ENCODE results near the gene COBL.

DNA sequence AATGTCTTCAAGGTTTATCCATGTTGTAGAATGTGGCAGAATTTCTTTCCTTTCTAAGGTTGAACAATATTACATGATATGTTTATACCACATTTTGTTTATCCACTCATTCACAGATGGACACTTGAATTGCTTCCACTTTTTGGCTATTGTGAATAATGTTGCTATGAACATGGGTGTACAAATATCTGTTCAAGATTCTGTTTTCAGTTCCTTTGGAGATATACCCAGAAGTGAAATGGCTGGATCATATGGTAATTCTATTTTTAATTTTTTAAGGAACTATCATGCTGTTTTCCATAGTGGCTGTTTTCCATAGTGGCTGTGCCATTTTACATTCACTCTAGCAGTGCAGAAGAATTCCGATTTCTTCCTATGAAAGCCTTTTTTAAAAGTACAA, 339.2 kb downstream of the COBL start:
- TF ChIP-seq, protein P1, sequence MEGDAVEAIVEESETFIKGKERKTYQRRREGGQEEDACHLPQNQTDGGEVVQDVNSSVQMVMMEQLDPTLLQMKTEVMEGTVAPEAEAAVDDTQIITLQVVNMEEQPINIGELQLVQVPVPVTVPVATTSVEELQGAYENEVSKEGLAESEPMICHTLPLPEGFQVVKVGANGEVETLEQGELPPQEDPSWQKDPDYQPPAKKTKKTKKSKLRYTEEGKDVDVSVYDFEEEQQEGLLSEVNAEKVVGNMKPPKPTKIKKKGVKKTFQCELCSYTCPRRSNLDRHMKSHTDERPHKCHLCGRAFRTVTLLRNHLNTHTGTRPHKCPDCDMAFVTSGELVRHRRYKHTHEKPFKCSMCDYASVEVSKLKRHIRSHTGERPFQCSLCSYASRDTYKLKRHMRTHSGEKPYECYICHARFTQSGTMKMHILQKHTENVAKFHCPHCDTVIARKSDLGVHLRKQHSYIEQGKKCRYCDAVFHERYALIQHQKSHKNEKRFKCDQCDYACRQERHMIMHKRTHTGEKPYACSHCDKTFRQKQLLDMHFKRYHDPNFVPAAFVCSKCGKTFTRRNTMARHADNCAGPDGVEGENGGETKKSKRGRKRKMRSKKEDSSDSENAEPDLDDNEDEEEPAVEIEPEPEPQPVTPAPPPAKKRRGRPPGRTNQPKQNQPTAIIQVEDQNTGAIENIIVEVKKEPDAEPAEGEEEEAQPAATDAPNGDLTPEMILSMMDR (conservative IDR thresholded peaks at IDR 0.05; ENCODE audit: low read depth, low read length), result no peak
- TF ChIP-seq EZH2 (IDR thresholded peaks at IDR 0.05; ENCODE audit: low read length, unreplicated experiment) (no peak), EZH2phosphoT487 (IDR thresholded peaks at IDR 0.05; ENCODE audit: borderline replicate concordance, low read length) (no peak)

Measured in PC-3 (cell line).